Keratinocyte (primary cell): ENCODE data around the gene ARL15.

Experiments
- EZH2 ChIP-seq: IDR thresholded peaks from one replicate; pipeline ENCODE4 v1.6.1; 2012; ENCODE audit warnings: inconsistent platforms, mild to moderate bottlenecking, low read length, moderate library complexity
- TF ChIP-seq, protein P1 (sequence below), 3 experiments: IDR thresholded peaks in 1 of 3; conservative IDR thresholded peaks in 1 of 3; optimal IDR thresholded peaks in 1 of 3; 2 replicates in 2 of 3; 3 replicates in 1 of 3; pipeline versions ENCODE3 to v1.5.1; 2011; ENCODE audit warnings: low read length in 3 of 3, mild to moderate bottlenecking in 3 of 3, moderate library complexity in 2 of 3, control low read depth in 1 of 3, inconsistent platforms in 1 of 3; ENCODE audit not compliant: insufficient read depth in 2 of 3; ENCODE audit errors: extremely low read depth in 1 of 3

- TF ChIP-seq, protein P1, sequence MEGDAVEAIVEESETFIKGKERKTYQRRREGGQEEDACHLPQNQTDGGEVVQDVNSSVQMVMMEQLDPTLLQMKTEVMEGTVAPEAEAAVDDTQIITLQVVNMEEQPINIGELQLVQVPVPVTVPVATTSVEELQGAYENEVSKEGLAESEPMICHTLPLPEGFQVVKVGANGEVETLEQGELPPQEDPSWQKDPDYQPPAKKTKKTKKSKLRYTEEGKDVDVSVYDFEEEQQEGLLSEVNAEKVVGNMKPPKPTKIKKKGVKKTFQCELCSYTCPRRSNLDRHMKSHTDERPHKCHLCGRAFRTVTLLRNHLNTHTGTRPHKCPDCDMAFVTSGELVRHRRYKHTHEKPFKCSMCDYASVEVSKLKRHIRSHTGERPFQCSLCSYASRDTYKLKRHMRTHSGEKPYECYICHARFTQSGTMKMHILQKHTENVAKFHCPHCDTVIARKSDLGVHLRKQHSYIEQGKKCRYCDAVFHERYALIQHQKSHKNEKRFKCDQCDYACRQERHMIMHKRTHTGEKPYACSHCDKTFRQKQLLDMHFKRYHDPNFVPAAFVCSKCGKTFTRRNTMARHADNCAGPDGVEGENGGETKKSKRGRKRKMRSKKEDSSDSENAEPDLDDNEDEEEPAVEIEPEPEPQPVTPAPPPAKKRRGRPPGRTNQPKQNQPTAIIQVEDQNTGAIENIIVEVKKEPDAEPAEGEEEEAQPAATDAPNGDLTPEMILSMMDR (optimal IDR thresholded peaks at IDR 0.05 in 1 of 3, IDR thresholded peaks at IDR 0.05 in 1 of 3, conservative IDR thresholded peaks at IDR 0.05 in 1 of 3; ENCODE audit: extremely low read depth in 1 of 3, insufficient read depth in 2 of 3, low read length in 3 of 3), result no peak
- TF ChIP-seq EZH2, result no peak
Observed at GRCh38 chr5:54178207-54178606, 132.2 kb downstream of the ARL15 start.
